Keratinocyte (primary cell): Measurements from ENCODE around the gene EVI5. TPM values are rescaled to one million over a fixed set of nuclear protein-coding genes. Genes with fewer than 3 reads are reported as not detected.

Source experiments
- DNase-seq: peaks from one replicate; pipeline ENCODE4 v3.0.0-alpha.2; 2011; ENCODE audit warnings: low read depth, missing footprints, low spot score
- FAIRE-seq: peaks from 2 replicates; lab custom pipeline; 2011; peaks lifted over from hg19 to GRCh38; lab: Jason Lieb, UNC
- H2AFZ ChIP-seq: 2 replicates; pipeline ENCODE4 v1.6.0; 2012; ENCODE audit warnings: low read length, control low read depth, inconsistent platforms; ENCODE audit not compliant: control insufficient read depth
- H3K27ac ChIP-seq: 2 replicates; pipeline ENCODE4 v1.5.1; 2011; ENCODE audit warnings: low read length; ENCODE audit not compliant: control insufficient read depth, insufficient read depth
- H3K27me3 ChIP-seq: 3 replicates; pipeline ENCODE4 v1.6.0; 2011; ENCODE audit warnings: low read length; ENCODE audit not compliant: control insufficient read depth, insufficient read depth; ENCODE audit errors: extremely low read depth
- H3K36me3 ChIP-seq, 2 experiments: 2 replicates in 1 of 2; 3 replicates in 1 of 2; pipeline ENCODE4 v1.5.1; 2011; ENCODE audit warnings: low read length in 2 of 2, mild to moderate bottlenecking in 1 of 2; ENCODE audit not compliant: control insufficient read depth in 2 of 2, insufficient read depth in 2 of 2; ENCODE audit errors: extremely low read depth in 1 of 2
- H3K4me1 ChIP-seq: 3 replicates; pipeline ENCODE4 v1.5.1; 2011; ENCODE audit warnings: low read length; ENCODE audit not compliant: control insufficient read depth, insufficient read depth; ENCODE audit errors: extremely low read depth
- H3K4me2 ChIP-seq: 3 replicates; pipeline ENCODE4 v1.6.0; 2011; ENCODE audit warnings: low read depth, low read length; ENCODE audit not compliant: control insufficient read depth, insufficient read depth; ENCODE audit errors: extremely low read depth
- H3K4me3 ChIP-seq, 3 experiments: fragments of 200-600 bp in 1 of 3; sonication (generic) in 1 of 3; 2 replicates in 2 of 3; 3 replicates in 1 of 3; pipeline ENCODE4 v1.5.1; 2011 to 2016; ENCODE audit warnings: low read length in 3 of 3, mild to moderate bottlenecking in 3 of 3, control low read depth in 2 of 3, inconsistent platforms in 1 of 3, low read depth in 1 of 3, mixed read lengths in 1 of 3, mixed run types in 1 of 3, moderate library complexity in 1 of 3; ENCODE audit not compliant: control insufficient read depth in 2 of 3, insufficient read depth in 2 of 3; ENCODE audit errors: extremely low read depth in 1 of 3
- H3K79me2 ChIP-seq: 2 replicates; pipeline ENCODE4 v1.6.0; 2012; ENCODE audit warnings: low read length; ENCODE audit not compliant: control insufficient read depth, insufficient read depth
- H3K9ac ChIP-seq: 3 replicates; pipeline ENCODE4 v1.6.0; 2011; ENCODE audit warnings: low read length; ENCODE audit not compliant: control insufficient read depth, insufficient read depth; ENCODE audit errors: extremely low read depth
- H3K9me1 ChIP-seq: 3 replicates; pipeline ENCODE4 v1.6.0; 2011; ENCODE audit warnings: low read length; ENCODE audit not compliant: control insufficient read depth, insufficient read depth; ENCODE audit errors: extremely low read depth
- H3K9me3 ChIP-seq: 2 replicates; pipeline ENCODE4 v1.5.1; 2012; ENCODE audit warnings: low read depth, low read length; ENCODE audit not compliant: control insufficient read depth
- H4K20me1 ChIP-seq: 3 replicates; pipeline ENCODE4 v1.6.0; 2011; ENCODE audit warnings: low read length; ENCODE audit not compliant: control insufficient read depth, insufficient read depth; ENCODE audit errors: extremely low read depth
- EZH2 ChIP-seq: IDR thresholded peaks from one replicate; pipeline ENCODE4 v1.6.1; 2012; ENCODE audit warnings: inconsistent platforms, mild to moderate bottlenecking, low read length, moderate library complexity
- dilution Hi-C: fragments of 300-500 bp; cut with MboI; formaldehyde crosslinking; loops from one replicate; pipeline ENCODE4 v1.7.0; 2020; ENCODE audit warnings: low sequenced_read_pairs; ENCODE audit not compliant: extremely low pct_ligation_motif_present
- polyA plus RNA-seq, 5 experiments: library from polyadenylated mRNA; depleted of rRNA in 3 of 5; stranded (reverse) in 3 of 5; stranded (forward) in 1 of 5; unstranded in 1 of 5; fragments of >200 nt; gene quantifications; 1 replicate in 1 of 5; 2 replicates in 3 of 5; 3 replicates in 1 of 5; pipeline versions ENCODE4 v1.2.1 to v1.2.3, GENCODE V29; 2011 to 2012; ENCODE audit warnings: missing spikeins in 2 of 5, low read depth in 1 of 5, low replicate concordance in 1 of 5
- TF ChIP-seq, protein P1 (sequence below), 3 experiments: IDR thresholded peaks in 1 of 3; conservative IDR thresholded peaks in 1 of 3; optimal IDR thresholded peaks in 1 of 3; 2 replicates in 2 of 3; 3 replicates in 1 of 3; pipeline versions ENCODE3 to v1.5.1; 2011; ENCODE audit warnings: low read length in 3 of 3, mild to moderate bottlenecking in 3 of 3, moderate library complexity in 2 of 3, control low read depth in 1 of 3, inconsistent platforms in 1 of 3; ENCODE audit not compliant: insufficient read depth in 2 of 3; ENCODE audit errors: extremely low read depth in 1 of 3

EVI5 gene
- polyA plus RNA-seq, 1 donor (not counting 4 experiments of a cell fraction or from before 2014, with no cell fraction given) = 23.2 TPM

GRCh38 chr1:92519043-92519442, 265.9 kb downstream of the EVI5 start:
- Histone ChIP-seq H3K27ac (no peak overlapping the region), H3K36me3 (no peaks in the 10 kb centered on the region), H3K4me3 (no peak overlapping the region), H3K9me1 (no peaks in the 10 kb centered on the region), H3K4me2 (no peak overlapping the region), H3K27me3 (no peaks in the 10 kb centered on the region), H2AFZ (no peak overlapping the region), H3K9ac (no peak overlapping the region), H3K9me3 (no peaks in the 10 kb centered on the region), H3K4me1 (no peaks in the 10 kb centered on the region), H3K79me2 (no peaks in the 10 kb centered on the region), H4K20me1 (no peaks in the 10 kb centered on the region)
- DNase-seq = no peak
- no peak for FAIRE-seq
- TF ChIP-seq, protein P1, sequence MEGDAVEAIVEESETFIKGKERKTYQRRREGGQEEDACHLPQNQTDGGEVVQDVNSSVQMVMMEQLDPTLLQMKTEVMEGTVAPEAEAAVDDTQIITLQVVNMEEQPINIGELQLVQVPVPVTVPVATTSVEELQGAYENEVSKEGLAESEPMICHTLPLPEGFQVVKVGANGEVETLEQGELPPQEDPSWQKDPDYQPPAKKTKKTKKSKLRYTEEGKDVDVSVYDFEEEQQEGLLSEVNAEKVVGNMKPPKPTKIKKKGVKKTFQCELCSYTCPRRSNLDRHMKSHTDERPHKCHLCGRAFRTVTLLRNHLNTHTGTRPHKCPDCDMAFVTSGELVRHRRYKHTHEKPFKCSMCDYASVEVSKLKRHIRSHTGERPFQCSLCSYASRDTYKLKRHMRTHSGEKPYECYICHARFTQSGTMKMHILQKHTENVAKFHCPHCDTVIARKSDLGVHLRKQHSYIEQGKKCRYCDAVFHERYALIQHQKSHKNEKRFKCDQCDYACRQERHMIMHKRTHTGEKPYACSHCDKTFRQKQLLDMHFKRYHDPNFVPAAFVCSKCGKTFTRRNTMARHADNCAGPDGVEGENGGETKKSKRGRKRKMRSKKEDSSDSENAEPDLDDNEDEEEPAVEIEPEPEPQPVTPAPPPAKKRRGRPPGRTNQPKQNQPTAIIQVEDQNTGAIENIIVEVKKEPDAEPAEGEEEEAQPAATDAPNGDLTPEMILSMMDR (optimal IDR thresholded peaks at IDR 0.05 in 1 of 3, IDR thresholded peaks at IDR 0.05 in 1 of 3, conservative IDR thresholded peaks at IDR 0.05 in 1 of 3; ENCODE audit: extremely low read depth in 1 of 3, insufficient read depth in 2 of 3, low read length in 3 of 3) = no peak
- no peak for TF ChIP-seq EZH2
- dilution Hi-C loops = no loop called here

DNA sequence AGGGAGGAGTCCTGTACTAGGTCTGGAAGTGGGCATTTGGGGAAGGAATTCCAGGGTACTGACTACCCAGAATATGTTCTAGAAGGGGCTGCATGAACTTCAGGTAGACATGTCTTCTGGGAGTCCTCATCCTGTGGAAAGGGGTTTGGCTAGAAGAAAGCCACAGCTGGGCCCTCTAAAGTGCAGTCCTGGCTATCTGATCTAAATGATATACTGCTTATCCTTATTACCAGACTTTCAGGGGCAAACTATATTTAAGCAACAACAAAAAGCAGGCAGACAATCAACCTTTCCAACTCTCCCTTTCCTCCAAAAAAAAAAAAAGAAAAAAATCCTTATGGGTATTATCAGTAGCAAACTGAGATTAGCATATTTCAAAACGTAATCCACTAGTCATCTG, 268.3 kb downstream of the EVI5 start:
- Histone ChIP-seq H3K9me3 (no peaks in the 10 kb centered on the region), H2AFZ (no peak overlapping the region), H3K79me2 (no peaks in the 10 kb centered on the region), H3K4me2 (no peak overlapping the region), H3K4me1 (no peaks in the 10 kb centered on the region), H3K4me3 (no peak overlapping the region), H3K9me1 (no peaks in the 10 kb centered on the region), H3K9ac (no peak overlapping the region), H4K20me1 (no peaks in the 10 kb centered on the region), H3K27ac (no peak overlapping the region), H3K36me3 (peaks cover 0 to 3% of the 10 kb centered on the region in 2 experiments), H3K27me3 (no peaks in the 10 kb centered on the region)
- no peak for TF ChIP-seq EZH2
- TF ChIP-seq, protein P1 (optimal IDR thresholded peaks at IDR 0.05 in 1 of 3, IDR thresholded peaks at IDR 0.05 in 1 of 3, conservative IDR thresholded peaks at IDR 0.05 in 1 of 3; ENCODE audit: extremely low read depth in 1 of 3, insufficient read depth in 2 of 3, low read length in 3 of 3) = no peak
- no peak for FAIRE-seq
- dilution Hi-C loops = no loop called here
- no peak for DNase-seq
